ENCODE results near the gene SPARC.

SPARC gene

DNA sequence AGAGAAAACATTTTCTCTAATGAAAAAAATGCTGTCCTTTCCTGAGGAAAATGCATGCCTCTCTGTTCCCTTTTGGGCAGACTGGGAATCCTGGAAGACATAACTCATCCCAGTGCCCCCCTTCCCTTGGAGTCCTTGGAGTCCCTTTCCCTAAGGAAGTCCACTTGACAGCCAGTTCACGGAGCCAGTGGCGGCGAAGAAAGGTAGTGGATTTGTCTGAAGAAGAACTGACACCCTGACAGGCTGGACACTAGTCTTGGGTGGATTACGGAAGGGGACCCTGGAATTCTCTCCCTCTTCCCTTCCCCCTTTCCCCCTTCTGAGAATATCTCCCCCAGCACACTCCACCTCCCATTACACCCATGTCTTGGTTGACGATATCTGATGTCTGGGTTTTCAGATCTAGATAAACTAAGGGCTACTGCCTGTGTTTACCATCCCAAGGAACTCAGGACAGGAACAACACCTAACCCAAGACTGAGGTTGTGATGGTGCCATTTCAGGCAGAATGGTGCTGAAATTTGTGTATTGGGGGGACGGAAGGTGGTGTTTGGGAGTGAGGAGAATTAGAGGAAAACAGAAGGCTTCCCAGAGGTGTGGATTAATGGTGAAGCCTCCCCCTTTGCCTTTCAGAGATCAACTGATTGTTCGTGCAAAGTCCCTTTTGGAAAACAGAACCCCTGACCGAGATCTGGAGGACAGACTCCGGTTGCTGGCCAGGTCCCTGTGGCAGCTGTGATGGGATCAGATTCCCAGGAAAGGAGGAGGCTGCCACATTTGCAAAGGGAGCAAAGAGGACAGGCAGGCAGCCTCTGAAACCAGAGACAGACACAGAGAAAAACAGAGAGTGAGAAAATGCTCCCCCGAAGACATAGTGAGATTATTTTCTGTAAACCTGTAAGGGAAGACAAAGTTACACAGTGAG, 704 bp downstream of the SPARC start:
- Histone ChIP-seq H3K27ac (ENCODE audit: insufficient read depth in 1 of 2, low read depth in 1 of 2, low read length in 2 of 2, poor library complexity in 1 of 2, severe bottlenecking in 2 of 2) (no peak overlapping the region), H3K27me3 (replicated peaks in 2 of 5; ENCODE audit: control insufficient read depth in 4 of 5, insufficient read depth in 5 of 5, low read length in 4 of 5) (no peaks in the 10 kb centered on the region), H3K9me3 (ENCODE audit: control extremely low read depth in 1 of 5, control insufficient read depth in 4 of 5, insufficient read depth in 2 of 5, low read depth in 1 of 5, low read length in 4 of 5) (no peaks in the 10 kb centered on the region), H3K4me3 (ENCODE audit: control insufficient read depth in 1 of 7, extremely low read depth in 1 of 7, insufficient read depth in 4 of 7, low read depth in 2 of 7, low read length in 6 of 7) (peak overlapping the region; percentile 25 to 78 (median 63)), H3K4me1 (ENCODE audit: control extremely low read depth in 1 of 4, control insufficient read depth in 4 of 4, insufficient read depth in 4 of 4, low read length in 3 of 4) (peaks cover 0 to 51% (median 42%) of the 10 kb centered on the region in 4 experiments), H3K36me3 (ENCODE audit: control insufficient read depth in 4 of 4, insufficient read depth in 4 of 4, low read length in 3 of 4) (peaks cover 0 to 2% (median 0%) of the 10 kb centered on the region in 4 experiments)
- WGBS (ENCODE audit: insufficient coverage) = 84% methylated on average over 10 of the region's 10 CpGs
- ChIA-PET POLR2A (no interaction called here), CTCF (interaction anchor here (0.8 to 2.9 kb wide), 8 partner anchors 9 to 57 kb away, joined by 3 to 16 read pairs (median 4); no protein-coding TSS in a partner anchor)
- DNase-seq = no peak

- ChIA-PET POLR2A (interaction anchor here (0.7 to 2.5 kb wide), 2 partner anchors 13 to 49 kb away, joined by 3 to 9 read pairs; no protein-coding TSS in a partner anchor), CTCF (interaction anchor here (0.8 to 2.0 kb wide), 10 partner anchors 8 to 84 kb away, joined by 3 to 10 read pairs (median 4); no protein-coding TSS in a partner anchor)
- Histone ChIP-seq H3K27me3 (replicated peaks in 2 of 5; ENCODE audit: control insufficient read depth in 4 of 5, insufficient read depth in 5 of 5, low read length in 4 of 5) (no peaks in the 10 kb centered on the region), H3K27ac (ENCODE audit: insufficient read depth in 1 of 2, low read depth in 1 of 2, low read length in 2 of 2, poor library complexity in 1 of 2, severe bottlenecking in 2 of 2) (no peak overlapping the region), H3K4me3 (ENCODE audit: control insufficient read depth in 1 of 7, extremely low read depth in 1 of 7, insufficient read depth in 4 of 7, low read depth in 2 of 7, low read length in 6 of 7) (peak overlapping the region in 2 of 7 experiments; percentile 20 to 21), H3K9me3 (ENCODE audit: control extremely low read depth in 1 of 5, control insufficient read depth in 4 of 5, insufficient read depth in 2 of 5, low read depth in 1 of 5, low read length in 4 of 5) (no peaks in the 10 kb centered on the region), H3K36me3 (ENCODE audit: control insufficient read depth in 4 of 4, insufficient read depth in 4 of 4, low read length in 3 of 4) (peaks cover 0 to 4% (median 0%) of the 10 kb centered on the region in 4 experiments), H3K4me1 (ENCODE audit: control extremely low read depth in 1 of 4, control insufficient read depth in 4 of 4, insufficient read depth in 4 of 4, low read length in 3 of 4) (peaks cover 0 to 51% (median 42%) of the 10 kb centered on the region in 4 experiments)
- peak in 2 of 3 donors; percentile 47 to 55 for DNase-seq
- WGBS (ENCODE audit: insufficient coverage) = 80% methylated on average over 5 of the region's 8 CpGs
These were observed 1.9 kb downstream of the SPARC start for GRCh38 chr5:151684690-151685361.

DNA sequence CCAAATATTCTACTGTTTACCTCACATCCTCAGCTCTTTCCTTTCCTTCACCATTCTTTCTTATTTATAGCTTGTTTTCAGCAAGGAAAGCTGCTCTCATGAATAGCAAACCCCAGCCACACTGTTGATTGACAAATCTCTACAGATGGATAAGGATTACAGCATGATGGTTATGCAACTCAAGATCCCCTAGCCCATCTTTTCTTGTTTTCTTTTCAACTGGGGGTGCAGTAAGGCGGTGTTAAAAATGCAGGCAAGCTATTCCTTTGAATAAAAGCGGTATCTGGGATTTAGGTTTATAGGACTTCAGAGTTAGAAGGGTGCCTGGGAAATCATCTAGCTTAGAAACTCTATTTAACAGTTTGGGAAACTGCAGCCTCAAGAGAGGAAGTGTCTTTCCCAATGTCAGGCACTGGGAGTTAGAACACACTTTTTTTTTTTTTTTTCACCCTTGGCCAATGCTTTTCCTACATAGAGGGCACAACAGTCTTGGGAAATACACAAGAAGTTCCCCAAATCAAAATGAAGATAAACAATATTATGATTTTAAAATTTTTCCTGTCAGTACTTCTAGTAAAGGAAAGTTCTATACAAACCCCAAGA, 2.6 kb downstream of the SPARC start:
- Histone ChIP-seq H3K27me3 (replicated peaks in 2 of 5; ENCODE audit: control insufficient read depth in 4 of 5, insufficient read depth in 5 of 5, low read length in 4 of 5) (no peaks in the 10 kb centered on the region), H3K4me1 (ENCODE audit: control extremely low read depth in 1 of 4, control insufficient read depth in 4 of 4, insufficient read depth in 4 of 4, low read length in 3 of 4) (peaks cover 0 to 51% (median 42%) of the 10 kb centered on the region in 4 experiments), H3K36me3 (ENCODE audit: control insufficient read depth in 4 of 4, insufficient read depth in 4 of 4, low read length in 3 of 4) (peaks cover 0 to 4% (median 0%) of the 10 kb centered on the region in 4 experiments), H3K4me3 (ENCODE audit: control insufficient read depth in 1 of 7, extremely low read depth in 1 of 7, insufficient read depth in 4 of 7, low read depth in 2 of 7, low read length in 6 of 7) (no peak overlapping the region), H3K9me3 (ENCODE audit: control extremely low read depth in 1 of 5, control insufficient read depth in 4 of 5, insufficient read depth in 2 of 5, low read depth in 1 of 5, low read length in 4 of 5) (no peaks in the 10 kb centered on the region), H3K27ac (ENCODE audit: insufficient read depth in 1 of 2, low read depth in 1 of 2, low read length in 2 of 2, poor library complexity in 1 of 2, severe bottlenecking in 2 of 2) (no peak overlapping the region)
- peak in 1 of 3 donors; percentile 16 for DNase-seq
- POLR2A ChIA-PET = interaction anchor here (0.7 to 2.5 kb wide), 2 partner anchors 13 to 48 kb away, joined by 3 to 9 read pairs; no protein-coding TSS in a partner anchor
- WGBS (ENCODE audit: insufficient coverage) = 100% methylated on average over 1 of the region's 2 CpGs
- CTCF ChIA-PET = interaction anchor here (0.7 to 2.3 kb wide), 10 partner anchors 9 to 85 kb away, joined by 3 to 14 read pairs (median 6); no protein-coding TSS in a partner anchor

- Histone ChIP-seq H3K27ac (ENCODE audit: insufficient read depth in 1 of 2, low read depth in 1 of 2, low read length in 2 of 2, poor library complexity in 1 of 2, severe bottlenecking in 2 of 2) (no peak overlapping the region), H3K27me3 (replicated peaks in 2 of 5; ENCODE audit: control insufficient read depth in 4 of 5, insufficient read depth in 5 of 5, low read length in 4 of 5) (no peaks in the 10 kb centered on the region), H3K4me1 (ENCODE audit: control extremely low read depth in 1 of 4, control insufficient read depth in 4 of 4, insufficient read depth in 4 of 4, low read length in 3 of 4) (peaks cover 0 to 53% (median 43%) of the 10 kb centered on the region in 4 experiments), H3K9me3 (ENCODE audit: control extremely low read depth in 1 of 5, control insufficient read depth in 4 of 5, insufficient read depth in 2 of 5, low read depth in 1 of 5, low read length in 4 of 5) (no peaks in the 10 kb centered on the region), H3K4me3 (ENCODE audit: control insufficient read depth in 1 of 7, extremely low read depth in 1 of 7, insufficient read depth in 4 of 7, low read depth in 2 of 7, low read length in 6 of 7) (no peak overlapping the region), H3K36me3 (ENCODE audit: control insufficient read depth in 4 of 4, insufficient read depth in 4 of 4, low read length in 3 of 4) (peaks cover 0 to 4% (median 0%) of the 10 kb centered on the region in 4 experiments)
- ChIA-PET POLR2A (interaction anchor here (0.6 to 2.5 kb wide), 3 partner anchors 10 to 431 kb away, joined by 3 to 9 read pairs (median 4); no protein-coding TSS in a partner anchor), CTCF (interaction anchor here (0.7 to 2.3 kb wide), 11 partner anchors 8 to 59 kb away, joined by 3 to 14 read pairs (median 6); no protein-coding TSS in a partner anchor)
- WGBS (ENCODE audit: insufficient coverage) = 100% methylated on average over 4 of the region's 5 CpGs
- no peak for DNase-seq
These were observed 3.3 kb downstream of the SPARC start for GRCh38 chr5:151683444-151683843.

DNA sequence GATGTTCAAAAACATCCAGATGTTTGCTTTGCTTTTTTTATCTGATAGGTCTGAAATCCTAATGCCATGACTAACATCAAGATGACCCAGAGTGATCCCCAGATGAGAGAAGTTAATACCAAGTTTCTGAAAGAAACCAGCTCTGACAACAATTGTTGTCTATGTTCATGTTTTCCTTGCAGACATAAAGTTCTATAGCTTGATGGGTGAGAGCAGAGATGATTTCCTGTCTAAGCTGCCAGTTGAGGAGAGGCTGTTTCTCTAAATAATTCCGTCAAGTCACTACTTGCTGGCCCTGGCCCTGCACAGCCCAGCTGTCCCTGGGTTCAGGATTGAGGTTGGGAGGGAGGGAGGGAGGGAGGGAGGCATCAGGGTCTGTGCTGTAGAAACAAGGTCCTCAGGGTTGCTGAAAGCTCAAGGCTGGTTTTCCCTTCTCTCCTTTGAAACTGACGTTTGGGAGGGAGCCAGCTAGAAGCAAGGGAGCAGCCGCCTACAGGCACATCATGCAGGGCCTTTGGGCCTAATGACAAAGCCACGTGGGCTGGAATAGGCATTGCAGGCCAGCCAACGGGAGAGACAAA, 3.9 kb downstream of the SPARC start:
- POLR2A ChIA-PET = interaction anchor here (0.6 to 2.5 kb wide), 3 partner anchors 10 to 431 kb away, joined by 3 to 9 read pairs (median 4); no protein-coding TSS in a partner anchor
- CTCF ChIA-PET = interaction anchor here (0.7 to 2.3 kb wide), 5 partner anchors 11 to 36 kb away, joined by 3 to 14 read pairs (median 5); no protein-coding TSS in a partner anchor
- Histone ChIP-seq H3K27me3 (replicated peaks in 2 of 5; ENCODE audit: control insufficient read depth in 4 of 5, insufficient read depth in 5 of 5, low read length in 4 of 5) (no peaks in the 10 kb centered on the region), H3K4me3 (ENCODE audit: control insufficient read depth in 1 of 7, extremely low read depth in 1 of 7, insufficient read depth in 4 of 7, low read depth in 2 of 7, low read length in 6 of 7) (no peak overlapping the region), H3K36me3 (ENCODE audit: control insufficient read depth in 4 of 4, insufficient read depth in 4 of 4, low read length in 3 of 4) (peaks cover 0 to 4% (median 0%) of the 10 kb centered on the region in 4 experiments), H3K9me3 (ENCODE audit: control extremely low read depth in 1 of 5, control insufficient read depth in 4 of 5, insufficient read depth in 2 of 5, low read depth in 1 of 5, low read length in 4 of 5) (no peaks in the 10 kb centered on the region), H3K4me1 (ENCODE audit: control extremely low read depth in 1 of 4, control insufficient read depth in 4 of 4, insufficient read depth in 4 of 4, low read length in 3 of 4) (peaks cover 0 to 60% (median 49%) of the 10 kb centered on the region in 4 experiments), H3K27ac (ENCODE audit: insufficient read depth in 1 of 2, low read depth in 1 of 2, low read length in 2 of 2, poor library complexity in 1 of 2, severe bottlenecking in 2 of 2) (no peak overlapping the region)
- WGBS (ENCODE audit: insufficient coverage) = 76% methylated on average over 5 of the region's 5 CpGs
- DNase-seq = peak in 2 of 3 donors; percentile 33 to 53

DNA sequence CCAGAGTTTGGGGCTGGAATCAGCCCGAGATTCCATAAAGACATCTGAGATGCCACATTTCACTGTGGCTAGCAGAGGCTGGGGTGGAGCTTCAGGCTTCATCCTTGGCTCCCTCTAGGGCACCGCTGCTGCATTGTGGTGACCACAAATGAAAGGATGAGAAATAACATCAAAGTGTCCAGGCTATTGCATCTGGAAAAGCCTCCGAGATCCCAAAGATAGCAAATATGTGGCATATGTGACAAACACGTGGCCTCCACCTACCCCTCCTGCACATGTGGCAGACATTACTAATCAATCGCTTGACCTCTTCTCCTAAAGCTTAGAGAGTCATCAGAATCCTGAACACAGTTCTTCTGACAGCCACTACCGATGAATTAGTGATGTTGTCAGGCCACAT, 4.5 kb downstream of the SPARC start:
- peaks cover 0 to 4% (median 0%) of the 10 kb centered on the region in 4 experiments for H3K36me3 ChIP-seq (ENCODE audit: control insufficient read depth in 4 of 4, insufficient read depth in 4 of 4, low read length in 3 of 4)
- peaks cover 5 to 66% (median 54%) of the 10 kb centered on the region in 4 experiments for H3K4me1 ChIP-seq (ENCODE audit: control extremely low read depth in 1 of 4, control insufficient read depth in 4 of 4, insufficient read depth in 4 of 4, low read length in 3 of 4)
- POLR2A ChIA-PET = interaction anchor here (2.5 kb wide), 1 partner anchor 11 kb away, joined by 9 read pairs; no protein-coding TSS in a partner anchor
- H3K4me3 ChIP-seq (ENCODE audit: control insufficient read depth in 1 of 7, extremely low read depth in 1 of 7, insufficient read depth in 4 of 7, low read depth in 2 of 7, low read length in 6 of 7) = no peak overlapping the region
- WGBS (ENCODE audit: insufficient coverage) = 98% methylated on average over 6 of the region's 6 CpGs
- no peak for DNase-seq
- CTCF ChIA-PET = interaction anchor here (1.4 to 2.3 kb wide), 5 partner anchors 10 to 27 kb away, joined by 4 to 14 read pairs (median 5); no protein-coding TSS in a partner anchor
- no peaks in the 10 kb centered on the region for H3K9me3 ChIP-seq (ENCODE audit: control extremely low read depth in 1 of 5, control insufficient read depth in 4 of 5, insufficient read depth in 2 of 5, low read depth in 1 of 5, low read length in 4 of 5)
- H3K27ac ChIP-seq (ENCODE audit: insufficient read depth in 1 of 2, low read depth in 1 of 2, low read length in 2 of 2, poor library complexity in 1 of 2, severe bottlenecking in 2 of 2) = no peak overlapping the region
- no peaks in the 10 kb centered on the region for H3K27me3 ChIP-seq (replicated peaks in 2 of 5; ENCODE audit: control insufficient read depth in 4 of 5, insufficient read depth in 5 of 5, low read length in 4 of 5)

Data from common myeloid progenitor, CD34-positive (primary cell).